ENCODE data around the gene NMT2. TPM values are rescaled to one million over a fixed set of nuclear protein-coding genes. Genes with fewer than 3 reads are reported as not detected.

NMT2 gene
- total RNA-seq, 1 donor from 2014 or later, result 25.4 TPM

- Histone ChIP-seq H4K20me1 (ENCODE audit: low read depth) (no peaks in the 10 kb centered on the region), H3K4me3 (peak within 1 kb of the TSS; percentile 68), H3K36me3 (no peaks in the 10 kb centered on the region), H2AFZ (replicated peaks) (peak within 1 kb of the TSS; percentile 82), H3K27me3 (no peaks in the 10 kb centered on the region), H3K4me1 (peaks cover 7% of the 10 kb centered on the region), H3K9ac (peak within 1 kb of the TSS; percentile 16), H3K79me2 (ENCODE audit: low read depth) (peaks cover 11% of the 10 kb centered on the region), H3K27ac (no peak within 1 kb of the TSS), H3K9me3 (ENCODE audit: low read depth) (no peaks in the 10 kb centered on the region), H3F3A (ENCODE audit: low read depth) (peaks cover 31% of the 10 kb centered on the region), H3K4me2 (peak within 1 kb of the TSS; percentile 87)
- Mint-ChIP-seq H3K36me3 (no peaks in the 10 kb centered on the region), H3K27ac (no peak within 1 kb of the TSS), H3K4me3 (peak within 1 kb of the TSS; percentile 87), H3K27me3 (ENCODE audit: insufficient read depth, low read depth) (peaks cover 2% of the 10 kb centered on the region), H3K4me1 (peaks cover 13% of the 10 kb centered on the region), H3K9me3 (no peaks in the 10 kb centered on the region)
- TF ChIP-seq CTCF (IDR thresholded peaks at IDR 0.05), result peak; percentile 45
- TF ChIP-seq EZH2phosphoT487 (IDR thresholded peaks at IDR 0.05), result no peak
- DNase-seq (ENCODE audit: low spot score), result peak; percentile 94
Observed at GRCh38 chr10:15088428-15089261, 79.8 kb downstream of the NMT2 start, which contains the start of gene ACBD7. Gene ACBD7, minus strand, starts transcription at chr10:15088776. Its CDS starts 48 bp downstream, at chr10:15088728.

- Mint-ChIP-seq H3K4me1 (peaks cover 13% of the 10 kb centered on the region), H3K27me3 (ENCODE audit: insufficient read depth, low read depth) (no peaks in the 10 kb centered on the region), H3K9me3 (no peaks in the 10 kb centered on the region), H3K4me3 (peak overlapping the region; percentile 48), H3K27ac (peak overlapping the region; percentile 47), H3K36me3 (no peaks in the 10 kb centered on the region)
- no peak overlapping the region for H2AFZ ChIP-seq (replicated peaks)
- H3K9ac ChIP-seq, result no peak overlapping the region
- peak; percentile 82 for DNase-seq (ENCODE audit: low spot score)
- H3K9me3 ChIP-seq (ENCODE audit: low read depth), result no peaks in the 10 kb centered on the region
- H3K79me2 ChIP-seq (ENCODE audit: low read depth), result peaks cover 11% of the 10 kb centered on the region
- H3K4me1 ChIP-seq, result peaks cover 7% of the 10 kb centered on the region
- H3K27me3 ChIP-seq, result no peaks in the 10 kb centered on the region
- no peak for TF ChIP-seq CTCF (IDR thresholded peaks at IDR 0.05)
- no peak for TF ChIP-seq EZH2 (IDR thresholded peaks at IDR 0.05)
- no peak for TF ChIP-seq EZH2phosphoT487 (IDR thresholded peaks at IDR 0.05)
- peak overlapping the region; percentile 81 for H3K27ac ChIP-seq
- H3K4me3 ChIP-seq, result no peak overlapping the region
- H3K36me3 ChIP-seq, result no peaks in the 10 kb centered on the region
- peak overlapping the region; percentile 54 for H3K4me2 ChIP-seq
- H3F3A ChIP-seq (ENCODE audit: low read depth), result peaks cover 22% of the 10 kb centered on the region
- H4K20me1 ChIP-seq (ENCODE audit: low read depth), result no peaks in the 10 kb centered on the region
Observed at GRCh38 chr10:15084502-15084922, 84.0 kb downstream of the NMT2 start.

GRCh38 chr10:15083674-15084501, 84.6 kb downstream of the NMT2 start:
- peaks cover 18% of the 10 kb centered on the region for H3F3A ChIP-seq (ENCODE audit: low read depth)
- DNase-seq (ENCODE audit: low spot score), result no peak
- peaks cover 7% of the 10 kb centered on the region for H3K4me1 ChIP-seq
- Mint-ChIP-seq H3K27ac (peak overlapping the region; percentile 50), H3K27me3 (ENCODE audit: insufficient read depth, low read depth) (no peaks in the 10 kb centered on the region), H3K4me1 (peaks cover 13% of the 10 kb centered on the region), H3K36me3 (no peaks in the 10 kb centered on the region), H3K9me3 (no peaks in the 10 kb centered on the region), H3K4me3 (peak overlapping the region; percentile 48)
- no peaks in the 10 kb centered on the region for H3K27me3 ChIP-seq
- H3K79me2 ChIP-seq (ENCODE audit: low read depth), result peaks cover 11% of the 10 kb centered on the region
- peak overlapping the region; percentile 81 for H3K27ac ChIP-seq
- no peak overlapping the region for H3K4me3 ChIP-seq
- H3K4me2 ChIP-seq, result peak overlapping the region; percentile 54
- H4K20me1 ChIP-seq (ENCODE audit: low read depth), result no peaks in the 10 kb centered on the region
- no peak overlapping the region for H2AFZ ChIP-seq (replicated peaks)
- TF ChIP-seq EZH2phosphoT487 (IDR thresholded peaks at IDR 0.05), result no peak
- no peak for TF ChIP-seq EZH2 (IDR thresholded peaks at IDR 0.05)
- no peak overlapping the region for H3K9ac ChIP-seq
- H3K36me3 ChIP-seq, result no peaks in the 10 kb centered on the region
- no peaks in the 10 kb centered on the region for H3K9me3 ChIP-seq (ENCODE audit: low read depth)
